Measurements from ENCODE around the gene PRADC1.
A peak's percentile ranks its signal among the peaks of the same experiment; 100 is the strongest.

The PRADC1 gene

DNA sequence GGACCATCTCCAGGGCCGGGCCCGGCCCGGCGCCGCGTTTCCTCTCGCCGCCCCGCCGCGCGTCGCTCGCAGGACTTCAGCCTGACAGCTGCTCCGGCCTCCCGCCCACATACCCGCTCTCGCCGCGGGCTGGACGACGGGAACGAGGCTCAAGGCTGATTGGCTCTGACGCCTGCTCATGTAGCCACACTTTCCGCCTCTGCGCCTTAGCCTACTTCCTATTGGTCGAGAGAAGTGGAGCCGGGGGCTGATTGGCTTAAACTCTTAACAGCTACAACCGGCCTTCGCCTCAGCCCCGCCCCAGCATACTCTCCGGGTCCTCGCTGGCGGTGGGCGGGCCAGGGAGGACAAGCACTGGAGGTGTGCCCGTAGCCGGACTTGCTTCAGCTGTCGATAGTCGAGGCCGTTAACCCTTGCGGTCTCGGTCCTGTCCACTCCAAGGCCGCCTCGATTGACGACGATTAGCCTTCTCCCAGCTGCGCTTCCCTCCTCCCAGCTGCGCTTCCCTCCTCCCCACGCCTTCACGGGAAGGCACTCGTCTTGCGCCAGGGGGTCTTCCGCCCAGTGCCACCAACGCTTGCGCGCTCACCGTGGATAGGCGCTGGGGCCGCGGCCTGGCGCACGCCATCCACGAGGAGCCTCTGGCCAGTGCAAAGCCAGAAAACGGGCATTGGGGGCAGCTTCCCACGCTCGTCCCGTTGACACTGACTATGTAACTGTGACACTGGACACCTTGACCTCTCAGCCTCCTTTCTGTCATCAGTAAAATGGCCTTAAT, at the start of gene PRADC1:
Gene PRADC1, minus strand, starts transcription at position 86 of the 778 bp plus-strand sequence. Its CDS starts 79 bp downstream, at position 7.
- Histone ChIP-seq H3K36me3 (ENCODE audit: control insufficient read depth in 1 of 2, insufficient read depth in 2 of 2, low read length in 2 of 2) (peaks cover 3 to 23% of the 10 kb centered on the region in 2 donors), H3K9ac (ENCODE audit: low read depth in 1 of 2, low read length in 2 of 2) (peak within 1 kb of the TSS; percentile 87 to 99), H3K4me3 (ENCODE audit: low read depth in 1 of 2, low read length in 2 of 2) (peak within 1 kb of the TSS; percentile 94 to 99), H3K4me1 (ENCODE audit: control insufficient read depth in 1 of 2, insufficient read depth in 2 of 2, low read length in 2 of 2) (peaks cover 17 to 31% of the 10 kb centered on the region in 2 donors), H3K27ac (ENCODE audit: low read depth, low read length) (peak within 1 kb of the TSS; percentile 88), H3K27me3 (ENCODE audit: control insufficient read depth in 1 of 2, insufficient read depth in 2 of 2, low read length in 2 of 2) (no peaks in the 10 kb centered on the region), H3K9me3 (ENCODE audit: control insufficient read depth in 1 of 2, low read length in 2 of 2) (no peaks in the 10 kb centered on the region)

DNA sequence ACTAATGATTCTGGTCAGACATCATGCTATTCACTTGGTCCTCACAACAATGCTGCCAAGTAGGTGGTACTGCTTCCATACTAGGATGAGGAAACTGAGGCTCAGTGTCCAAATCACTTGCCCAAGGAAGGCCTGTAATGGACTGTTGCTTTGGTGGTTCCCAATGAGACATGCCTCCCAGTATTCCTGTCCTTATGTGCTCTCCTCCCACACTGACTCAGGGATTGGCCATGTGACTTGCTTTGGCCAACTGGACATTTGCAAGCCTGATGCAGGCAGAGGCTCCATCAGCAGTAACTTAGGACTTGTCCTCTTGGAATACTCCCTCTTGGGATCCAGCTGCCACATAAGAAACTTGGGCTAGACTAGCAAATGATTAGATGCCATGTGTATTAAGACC, 48.2 kb upstream of the PRADC1 start:
- Histone ChIP-seq H3K27ac (ENCODE audit: low read depth, low read length) (no peak overlapping the region), H3K36me3 (ENCODE audit: control insufficient read depth in 1 of 2, insufficient read depth in 2 of 2, low read length in 2 of 2) (no peaks in the 10 kb centered on the region), H3K9ac (ENCODE audit: low read depth in 1 of 2, low read length in 2 of 2) (no peak overlapping the region), H3K27me3 (ENCODE audit: control insufficient read depth in 1 of 2, insufficient read depth in 2 of 2, low read length in 2 of 2) (no peaks in the 10 kb centered on the region), H3K4me1 (ENCODE audit: control insufficient read depth in 1 of 2, insufficient read depth in 2 of 2, low read length in 2 of 2) (peaks cover 4 to 13% of the 10 kb centered on the region in 2 donors), H3K9me3 (ENCODE audit: control insufficient read depth in 1 of 2, low read length in 2 of 2) (no peaks in the 10 kb centered on the region), H3K4me3 (ENCODE audit: low read depth in 1 of 2, low read length in 2 of 2) (no peak overlapping the region)

DNA sequence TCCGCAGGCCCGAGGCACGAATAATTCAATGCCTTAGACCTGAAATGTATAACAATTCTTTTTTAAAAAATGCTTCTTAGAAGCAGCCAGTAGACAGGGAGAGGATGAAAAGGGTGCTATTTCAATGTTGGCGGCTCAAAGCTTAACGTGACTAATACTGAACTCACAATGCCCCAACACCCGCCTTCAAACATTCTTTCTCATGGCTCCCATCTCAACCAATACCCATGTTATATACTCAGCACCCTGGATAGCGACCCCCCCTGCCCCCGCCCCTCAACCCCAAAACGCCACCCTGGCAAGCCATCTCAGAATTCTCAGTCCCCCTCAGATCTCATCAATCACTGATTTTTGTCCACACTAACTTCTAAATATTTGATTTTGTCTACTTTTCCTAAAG, 46.8 kb upstream of the PRADC1 start:
- Histone ChIP-seq H3K9ac (ENCODE audit: low read depth in 1 of 2, low read length in 2 of 2) (no peak overlapping the region), H3K4me1 (ENCODE audit: control insufficient read depth in 1 of 2, insufficient read depth in 2 of 2, low read length in 2 of 2) (peaks cover 4 to 8% of the 10 kb centered on the region in 2 donors), H3K27me3 (ENCODE audit: control insufficient read depth in 1 of 2, insufficient read depth in 2 of 2, low read length in 2 of 2) (no peaks in the 10 kb centered on the region), H3K9me3 (ENCODE audit: control insufficient read depth in 1 of 2, low read length in 2 of 2) (no peaks in the 10 kb centered on the region), H3K27ac (ENCODE audit: low read depth, low read length) (no peak overlapping the region), H3K36me3 (ENCODE audit: control insufficient read depth in 1 of 2, insufficient read depth in 2 of 2, low read length in 2 of 2) (no peaks in the 10 kb centered on the region), H3K4me3 (ENCODE audit: low read depth in 1 of 2, low read length in 2 of 2) (no peak overlapping the region)

DNA sequence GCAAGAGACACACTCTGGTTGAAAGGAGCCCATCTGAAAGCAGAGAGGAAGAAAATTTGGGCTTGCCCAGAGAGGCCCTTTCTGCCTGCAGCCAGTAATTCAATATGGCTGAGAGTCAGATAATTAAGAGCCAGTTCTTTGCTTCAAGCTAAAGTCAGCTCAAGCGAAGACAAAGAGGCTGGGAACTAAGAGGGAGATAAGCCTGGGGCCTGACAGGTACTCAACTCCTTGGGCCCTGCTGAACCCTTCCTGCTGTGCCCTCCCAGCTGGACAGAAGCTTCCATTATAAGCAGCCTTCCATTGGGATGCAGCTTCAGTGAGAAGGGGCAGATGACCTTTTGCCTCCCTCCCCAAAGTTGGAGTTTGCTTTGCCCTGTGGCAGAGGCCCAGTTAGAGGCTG, 39.2 kb upstream of the PRADC1 start:
- Histone ChIP-seq H3K27me3 (ENCODE audit: control insufficient read depth in 1 of 2, insufficient read depth in 2 of 2, low read length in 2 of 2) (peaks cover 4 to 10% of the 10 kb centered on the region in 2 donors), H3K36me3 (ENCODE audit: control insufficient read depth in 1 of 2, insufficient read depth in 2 of 2, low read length in 2 of 2) (no peaks in the 10 kb centered on the region), H3K27ac (ENCODE audit: low read depth, low read length) (no peak overlapping the region), H3K9me3 (ENCODE audit: control insufficient read depth in 1 of 2, low read length in 2 of 2) (no peaks in the 10 kb centered on the region), H3K4me3 (ENCODE audit: low read depth in 1 of 2, low read length in 2 of 2) (no peak overlapping the region), H3K9ac (ENCODE audit: low read depth in 1 of 2, low read length in 2 of 2) (no peak overlapping the region), H3K4me1 (ENCODE audit: control insufficient read depth in 1 of 2, insufficient read depth in 2 of 2, low read length in 2 of 2) (peaks cover 0 to 5% of the 10 kb centered on the region in 2 donors)

DNA sequence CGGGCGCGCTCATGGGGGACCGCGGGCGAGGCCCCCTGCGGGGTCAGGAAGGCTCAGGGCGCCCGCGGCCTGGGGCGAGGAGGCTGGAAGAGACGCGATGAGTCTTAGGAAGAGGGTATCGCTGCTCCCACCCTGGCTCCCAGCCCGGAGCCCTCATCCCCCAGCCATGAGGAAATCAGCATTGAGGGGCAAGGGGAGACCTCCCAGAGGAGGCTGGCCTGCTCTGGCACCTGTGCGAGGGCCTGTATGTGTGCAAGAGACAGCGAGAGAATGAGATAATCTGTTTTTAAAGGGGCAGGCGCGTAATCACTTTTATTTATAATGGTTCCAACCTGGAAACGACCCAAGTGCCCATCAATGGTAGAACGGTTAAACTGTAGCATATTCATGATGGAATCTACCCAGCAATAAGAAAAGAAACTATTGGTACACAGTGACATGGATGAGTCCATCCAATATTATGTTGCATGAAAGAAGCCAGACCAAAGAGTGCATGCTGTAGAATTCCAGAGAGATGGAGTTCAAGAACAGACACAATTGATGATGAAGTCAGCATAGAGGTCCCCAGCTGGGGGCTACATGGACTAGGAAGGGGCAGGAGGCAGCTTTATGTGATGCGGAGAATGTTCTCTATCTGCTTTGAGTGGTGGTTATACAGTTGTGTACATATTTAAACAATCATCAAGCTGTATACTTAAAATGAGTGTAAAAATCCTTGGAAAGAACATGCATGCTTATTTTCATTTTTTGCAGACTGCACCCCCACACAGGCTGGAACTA, 36.8 kb upstream of the PRADC1 start:
- Histone ChIP-seq H3K4me1 (ENCODE audit: control insufficient read depth in 1 of 2, insufficient read depth in 2 of 2, low read length in 2 of 2) (peaks cover 0 to 5% of the 10 kb centered on the region in 2 donors), H3K9ac (ENCODE audit: low read depth in 1 of 2, low read length in 2 of 2) (no peak overlapping the region), H3K9me3 (ENCODE audit: control insufficient read depth in 1 of 2, low read length in 2 of 2) (no peaks in the 10 kb centered on the region), H3K36me3 (ENCODE audit: control insufficient read depth in 1 of 2, insufficient read depth in 2 of 2, low read length in 2 of 2) (no peaks in the 10 kb centered on the region), H3K27me3 (ENCODE audit: control insufficient read depth in 1 of 2, insufficient read depth in 2 of 2, low read length in 2 of 2) (peaks cover 4 to 14% of the 10 kb centered on the region in 2 donors), H3K27ac (ENCODE audit: low read depth, low read length) (no peak overlapping the region), H3K4me3 (ENCODE audit: low read depth in 1 of 2, low read length in 2 of 2) (peak overlapping the region; percentile 36 to 57)

DNA sequence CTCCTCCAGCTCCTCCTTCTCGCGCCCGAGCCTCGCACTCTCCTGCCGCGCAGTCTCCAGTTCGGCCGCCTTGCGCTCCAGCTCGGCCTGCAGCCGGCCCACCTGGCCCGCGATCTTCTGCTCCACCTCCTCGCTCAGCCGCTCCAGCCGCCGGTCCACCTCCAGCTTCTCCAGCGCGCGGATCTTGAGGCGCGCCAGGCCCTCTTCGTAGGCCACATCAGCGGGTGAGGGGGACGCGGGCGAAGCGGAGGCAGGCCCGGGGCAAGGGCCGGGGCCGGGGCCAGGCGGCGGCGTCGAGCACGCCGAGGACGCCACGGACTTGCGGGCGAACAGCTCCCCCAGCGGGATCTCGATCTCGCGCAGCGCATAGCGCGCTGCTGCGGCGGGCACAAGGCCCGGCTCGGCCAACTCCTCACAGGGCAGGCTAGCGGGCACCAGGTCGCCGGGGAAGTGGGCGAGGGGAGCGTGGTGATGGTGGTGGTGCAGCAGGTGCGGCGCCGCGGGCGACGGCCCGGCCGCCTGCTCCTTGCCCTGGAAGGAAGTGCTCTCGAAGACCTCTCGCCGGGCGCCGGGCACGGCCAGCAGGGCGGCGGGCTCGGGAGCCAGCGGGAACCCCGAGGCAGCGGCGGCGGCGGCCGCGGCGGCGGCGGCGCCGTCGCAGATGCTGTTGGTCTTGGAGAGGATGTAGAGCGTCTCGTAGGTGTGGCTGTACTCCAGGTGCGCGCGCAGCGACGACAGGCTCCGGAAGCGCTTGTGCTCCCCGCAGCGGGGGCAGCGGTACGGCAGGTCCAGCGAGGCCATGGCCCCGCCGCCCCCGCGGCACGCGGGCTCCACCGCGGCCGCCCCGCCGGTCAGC, 36.0 kb upstream of the PRADC1 start:
- Histone ChIP-seq H3K27me3 (ENCODE audit: control insufficient read depth in 1 of 2, insufficient read depth in 2 of 2, low read length in 2 of 2) (peaks cover 4 to 14% of the 10 kb centered on the region in 2 donors), H3K9me3 (ENCODE audit: control insufficient read depth in 1 of 2, low read length in 2 of 2) (no peaks in the 10 kb centered on the region), H3K27ac (ENCODE audit: low read depth, low read length) (no peak overlapping the region), H3K4me1 (ENCODE audit: control insufficient read depth in 1 of 2, insufficient read depth in 2 of 2, low read length in 2 of 2) (peaks cover 0 to 5% of the 10 kb centered on the region in 2 donors), H3K9ac (ENCODE audit: low read depth in 1 of 2, low read length in 2 of 2) (peak overlapping the region in 1 of 2 donors; percentile 47), H3K4me3 (ENCODE audit: low read depth in 1 of 2, low read length in 2 of 2) (peak overlapping the region; percentile 51 to 57), H3K36me3 (ENCODE audit: control insufficient read depth in 1 of 2, insufficient read depth in 2 of 2, low read length in 2 of 2) (no peaks in the 10 kb centered on the region)

DNA sequence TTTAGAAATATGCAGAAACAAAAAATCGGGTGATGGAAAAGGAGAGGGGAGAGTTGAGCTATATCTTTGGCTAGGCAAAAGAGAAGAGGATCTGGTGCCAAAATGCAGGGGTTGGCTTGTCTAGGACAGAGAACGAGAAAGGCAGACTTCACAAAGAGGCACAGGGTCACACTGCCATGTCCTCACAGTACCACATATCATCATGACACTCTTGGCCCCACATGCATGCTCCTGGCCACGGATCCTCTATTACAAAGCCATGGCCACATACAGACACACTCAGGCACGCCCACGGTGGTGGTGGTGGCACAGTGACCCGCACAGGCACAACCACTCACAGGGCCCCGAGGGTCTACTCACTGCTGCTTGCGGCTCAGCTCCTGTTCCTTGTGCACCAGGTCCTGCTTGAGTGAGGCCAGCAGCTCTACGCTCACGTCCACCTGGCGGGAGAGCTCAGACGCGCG, 35.4 kb upstream of the PRADC1 start:
- H3K4me3 ChIP-seq (ENCODE audit: low read depth in 1 of 2, low read length in 2 of 2) = peak overlapping the region; percentile 51 to 57
- no peaks in the 10 kb centered on the region for H3K36me3 ChIP-seq (ENCODE audit: control insufficient read depth in 1 of 2, insufficient read depth in 2 of 2, low read length in 2 of 2)
- H3K27me3 ChIP-seq (ENCODE audit: control insufficient read depth in 1 of 2, insufficient read depth in 2 of 2, low read length in 2 of 2) = peaks cover 4 to 14% of the 10 kb centered on the region in 2 donors
- peak overlapping the region in 1 of 2 donors; percentile 47 for H3K9ac ChIP-seq (ENCODE audit: low read depth in 1 of 2, low read length in 2 of 2)
- H3K9me3 ChIP-seq (ENCODE audit: control insufficient read depth in 1 of 2, low read length in 2 of 2) = no peaks in the 10 kb centered on the region
- H3K4me1 ChIP-seq (ENCODE audit: control insufficient read depth in 1 of 2, insufficient read depth in 2 of 2, low read length in 2 of 2) = peaks cover 0 to 5% of the 10 kb centered on the region in 2 donors
- H3K27ac ChIP-seq (ENCODE audit: low read depth, low read length) = no peak overlapping the region

DNA sequence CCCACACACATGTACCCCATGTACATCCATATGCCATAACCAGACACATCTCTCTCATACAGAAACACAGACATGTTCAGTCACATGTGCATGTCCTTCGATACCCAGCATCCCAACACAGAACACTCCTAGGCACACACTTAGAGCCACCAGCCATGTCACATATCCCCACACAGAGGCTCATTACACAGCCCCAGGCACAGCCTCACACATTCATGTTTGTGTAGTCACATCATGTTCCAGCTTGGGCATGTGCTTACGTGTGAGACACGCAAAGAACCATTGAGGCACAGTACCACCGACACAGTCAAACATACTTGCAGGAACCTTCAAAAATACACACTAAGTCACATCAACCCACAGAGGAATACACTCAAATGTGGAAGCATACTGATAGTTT, 34.0 kb upstream of the PRADC1 start:
- Histone ChIP-seq H3K9me3 (ENCODE audit: control insufficient read depth in 1 of 2, low read length in 2 of 2) (no peaks in the 10 kb centered on the region), H3K9ac (ENCODE audit: low read depth in 1 of 2, low read length in 2 of 2) (no peak overlapping the region), H3K4me3 (ENCODE audit: low read depth in 1 of 2, low read length in 2 of 2) (no peak overlapping the region), H3K27me3 (ENCODE audit: control insufficient read depth in 1 of 2, insufficient read depth in 2 of 2, low read length in 2 of 2) (peaks cover 4 to 14% of the 10 kb centered on the region in 2 donors), H3K36me3 (ENCODE audit: control insufficient read depth in 1 of 2, insufficient read depth in 2 of 2, low read length in 2 of 2) (no peaks in the 10 kb centered on the region), H3K27ac (ENCODE audit: low read depth, low read length) (no peak overlapping the region), H3K4me1 (ENCODE audit: control insufficient read depth in 1 of 2, insufficient read depth in 2 of 2, low read length in 2 of 2) (peaks cover 0 to 5% of the 10 kb centered on the region in 2 donors)

DNA sequence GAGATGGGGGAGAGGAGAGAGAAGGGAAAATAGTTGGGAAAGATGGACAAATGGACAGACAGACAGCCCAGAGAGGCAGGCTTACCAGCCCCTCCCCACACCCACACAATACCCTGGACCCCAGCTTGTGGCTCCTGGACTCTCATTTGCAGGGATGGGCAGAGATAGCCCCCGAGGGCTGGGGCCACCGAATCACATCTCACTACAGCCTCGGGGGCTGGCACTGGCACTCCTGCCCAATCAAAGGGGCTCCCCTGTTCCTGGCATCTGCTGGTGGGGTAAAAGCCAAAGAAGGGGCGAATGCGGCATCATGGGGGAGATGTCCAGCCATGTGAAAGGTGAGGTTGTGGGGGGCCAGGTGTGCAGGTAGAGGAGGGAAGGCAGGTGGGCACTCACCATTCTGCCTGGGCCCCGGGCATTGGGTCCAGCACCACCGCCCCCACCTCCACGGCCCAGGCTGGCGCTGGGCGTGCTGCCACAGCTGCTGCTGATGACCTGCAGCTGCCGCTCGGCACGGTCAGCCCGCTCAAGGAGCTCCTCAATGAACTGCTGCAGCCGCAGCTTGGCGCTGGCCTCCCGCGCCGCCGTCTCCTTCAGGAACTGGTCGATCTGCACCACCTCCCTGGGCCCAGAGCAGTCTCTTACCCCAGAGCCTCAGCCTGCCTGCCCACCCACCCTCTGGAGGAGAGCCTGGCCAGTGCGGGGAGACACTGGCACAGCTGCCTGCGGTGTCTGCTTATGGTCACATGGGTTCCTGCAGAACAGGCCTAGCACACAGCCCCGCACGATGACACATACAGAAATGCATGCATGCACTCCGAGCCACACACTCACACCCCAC, 33.2 kb upstream of the PRADC1 start:
- H3K4me1 ChIP-seq (ENCODE audit: control insufficient read depth in 1 of 2, insufficient read depth in 2 of 2, low read length in 2 of 2) = peaks cover 0 to 5% of the 10 kb centered on the region in 2 donors
- no peak overlapping the region for H3K27ac ChIP-seq (ENCODE audit: low read depth, low read length)
- no peaks in the 10 kb centered on the region for H3K9me3 ChIP-seq (ENCODE audit: control insufficient read depth in 1 of 2, low read length in 2 of 2)
- H3K4me3 ChIP-seq (ENCODE audit: low read depth in 1 of 2, low read length in 2 of 2) = no peak overlapping the region
- H3K27me3 ChIP-seq (ENCODE audit: control insufficient read depth in 1 of 2, insufficient read depth in 2 of 2, low read length in 2 of 2) = peaks cover 4 to 14% of the 10 kb centered on the region in 2 donors
- H3K36me3 ChIP-seq (ENCODE audit: control insufficient read depth in 1 of 2, insufficient read depth in 2 of 2, low read length in 2 of 2) = no peaks in the 10 kb centered on the region
- no peak overlapping the region for H3K9ac ChIP-seq (ENCODE audit: low read depth in 1 of 2, low read length in 2 of 2)

All from duodenal mucosa (tissue), 2 donors.